Left ventricle myocardium inferior (tissue), 1 donor: ENCODE results near the gene PAIP1. TPM values are rescaled to one million over a fixed set of nuclear protein-coding genes. Genes with fewer than 3 reads are reported as not detected.
"Not testable (repeated sequence)": the region's sequence is repeated elsewhere in the genome, so short reads cannot be mapped to it uniquely, and the experiment has no call there.

Source experiments
- DNase-seq: peaks from one replicate; pipeline ENCODE4 v3.0.0-alpha.2; 2020
- H3K27ac ChIP-seq: fragments of 200-600 bp; replicated peaks from 2 replicates; pipeline ENCODE4 v1.8.0; 2021
- H3K27me3 ChIP-seq: fragments of 200-600 bp; 2 replicates; pipeline ENCODE4 v1.8.0; 2021; ENCODE audit warnings: low read depth
- H3K36me3 ChIP-seq: fragments of 200-600 bp; 2 replicates; pipeline ENCODE4 v1.8.0; 2021
- H3K4me1 ChIP-seq: fragments of 200-600 bp; 2 replicates; pipeline ENCODE4 v1.8.0; 2021
- H3K4me3 ChIP-seq: fragments of 200-600 bp; 2 replicates; pipeline ENCODE4 v1.8.0; 2021; ENCODE audit warnings: mild to moderate bottlenecking, moderate library complexity
- H3K9me3 ChIP-seq: fragments of 200-600 bp; replicated peaks from 2 replicates; pipeline ENCODE4 v1.8.0; 2021
- CTCF ChIP-seq: fragments of 200-600 bp; IDR thresholded peaks from 2 replicates; pipeline ENCODE4 v1.8.0; 2021; ENCODE audit warnings: antibody characterized with exemption, mild to moderate bottlenecking, borderline replicate concordance
- intact Hi-C: fragments of 100-400 bp; cut with micrococcal nuclease; formaldehyde crosslinking; loops from one replicate; pipeline ENCODE4 v1.11.0; 2022
- total RNA-seq: library from RNA; stranded (reverse); fragmentation: NEBNext Ultra II Directional; extraction: Animal tissue kit (Norgen Biotek cat#: 25700); gene quantifications from one replicate; pipeline ENCODE4 v1.2.1, GENCODE V29; 2021
- donor health status: DM: no; HTN: yes; CAD: no; lungs with severe emphysema.

The PAIP1 gene
- total RNA-seq, 1 donor from 2014 or later = 129 TPM

GRCh38 chr5:43514816-43515677, 41.8 kb downstream of the PAIP1 start, which contains the start of gene C5orf34:
C5orf34 (minus strand) TSS chr5:43515148; CDS start chr5:43509339, 5,809 bp downstream.
- intact Hi-C loops = no loop called here

GRCh38 chr5:43514471-43514815, 42.4 kb downstream of the PAIP1 start:
- H3K4me3 ChIP-seq = peak overlapping the region; percentile 88
- peaks cover 21% of the 10 kb centered on the region for H3K4me1 ChIP-seq
- no peaks in the 10 kb centered on the region for H3K36me3 ChIP-seq
- H3K27ac ChIP-seq = peak overlapping the region; percentile 92
- intact Hi-C loops = no loop called here
- TF ChIP-seq CTCF = no peak
- no peaks in the 10 kb centered on the region for H3K9me3 ChIP-seq
- H3K27me3 ChIP-seq = no peaks in the 10 kb centered on the region
- no peak for DNase-seq

More at GRCh38 chr5:43514816-43515677, 41.8 kb downstream of the PAIP1 start, which contains the start of gene C5orf34:
- TF ChIP-seq CTCF = no peak
- DNase-seq = peak; percentile 96
- Histone ChIP-seq H3K27me3 (no peaks in the 10 kb centered on the region), H3K36me3 (no peaks in the 10 kb centered on the region), H3K27ac (peak within 1 kb of the TSS; percentile 92), H3K4me1 (peaks cover 21% of the 10 kb centered on the region), H3K4me3 (peak within 1 kb of the TSS; percentile 88), H3K9me3 (no peaks in the 10 kb centered on the region)

GRCh38 chr5:43514025-43514424, 42.9 kb downstream of the PAIP1 start:
- H3K9me3 ChIP-seq = no peaks in the 10 kb centered on the region
- no peak for TF ChIP-seq CTCF
- no peaks in the 10 kb centered on the region for H3K36me3 ChIP-seq
- no peak for DNase-seq
- peaks cover 21% of the 10 kb centered on the region for H3K4me1 ChIP-seq
- intact Hi-C loops = no loop called here
- H3K4me3 ChIP-seq = peak overlapping the region; percentile 88
- H3K27me3 ChIP-seq = no peaks in the 10 kb centered on the region
- no peak overlapping the region for H3K27ac ChIP-seq

GRCh38 chr5:43511062-43511461, 45.8 kb downstream of the PAIP1 start:
- H3K27ac ChIP-seq, intact Hi-C loops, H3K9me3 ChIP-seq, DNase-seq, H3K4me3 ChIP-seq, H3K36me3 ChIP-seq, H3K27me3 ChIP-seq: not testable (repeated sequence)
- H3K4me1 ChIP-seq = peaks cover 21% of the 10 kb centered on the region

- Histone ChIP-seq H3K36me3 (no peaks in the 10 kb centered on the region), H3K27me3 (no peaks in the 10 kb centered on the region), H3K27ac (no peak overlapping the region), H3K9me3 (no peaks in the 10 kb centered on the region), H3K4me3 (no peak overlapping the region), H3K4me1 (no peaks in the 10 kb centered on the region)
- DNase-seq = no peak
- TF ChIP-seq CTCF = no peak
- intact Hi-C loops = no loop called here
Observed at GRCh38 chr5:43498581-43498980, 58.3 kb downstream of the PAIP1 start.
